PC-3 (cell line): ENCODE results near the gene IL17D. TPM values are rescaled to one million over a fixed set of nuclear protein-coding genes. Genes with fewer than 3 reads are reported as not detected.
A peak's percentile ranks its signal among the peaks of the same experiment; 100 is the strongest.

ENCODE experiments used
- ATAC-seq: fragments of 200-7000 bp; cut with Tn5 transposase; 2 replicates; pipeline ENCODE4 v1.9.1; 2020; ENCODE audit warnings: mild to moderate bottlenecking, moderate library complexity
- BruUV-seq: library from RNA; stranded (reverse); fragments of 400-500 nt; replicated peaks from 2 replicates; lab custom pipeline; 2021; lab: Mats Ljungman, UMichigan
- CTCF ChIA-PET: fragments of 300-600 bp; sonication (Branson Sonifier 250); formaldehyde crosslinking; loops from one replicate; lab custom pipeline; 2022; ENCODE audit warnings: antibody characterized with exemption; lab: Charles Lee
- POLR2A ChIA-PET: fragments of 300-600 bp; sonication (Branson Sonifier 250); formaldehyde crosslinking; loops from one replicate; lab custom pipeline; 2022; ENCODE audit warnings: antibody characterized with exemption; ENCODE audit not compliant: unreplicated experiment; lab: Charles Lee
- DNase-seq: peaks from one replicate; pipeline ENCODE4 v3.0.0-alpha.2; 2015
- H2AFZ ChIP-seq: fragments of 300-600 bp; sonication (generic); 2 replicates; pipeline ENCODE4 v1.6.0; 2016; ENCODE audit warnings: antibody characterized with exemption, low read length
- H3F3A ChIP-seq: fragments of 300-600 bp; sonication (generic); one replicate; pipeline ENCODE4 v1.6.0; 2017; ENCODE audit warnings: antibody characterized with exemption, low read length, control low read depth, mild to moderate bottlenecking; ENCODE audit not compliant: unreplicated experiment
- H3K27ac ChIP-seq: fragments of 300-600 bp; sonication (generic); 2 replicates; pipeline ENCODE4 v1.5.1; 2016; ENCODE audit warnings: mild to moderate bottlenecking, low read length
- H3K27me3 ChIP-seq: fragments of 300-600 bp; sonication (generic); 2 replicates; pipeline ENCODE4 v1.6.1; 2016; ENCODE audit warnings: low read length, mixed read lengths
- H3K36me3 ChIP-seq: fragments of 300-600 bp; sonication (generic); 2 replicates; pipeline ENCODE4 v1.6.1; 2016; ENCODE audit warnings: low read depth, mixed run types, low read length, mixed read lengths
- H3K4me1 ChIP-seq: fragments of 300-600 bp; sonication (generic); 2 replicates; pipeline ENCODE4 v1.5.1; 2016; ENCODE audit warnings: low read length; ENCODE audit not compliant: insufficient read depth
- H3K4me2 ChIP-seq: fragments of 300-600 bp; sonication (generic); 2 replicates; pipeline ENCODE4 v1.6.0; 2016; ENCODE audit warnings: low read length
- H3K4me3 ChIP-seq: fragments of 300-600 bp; sonication (generic); 2 replicates; pipeline ENCODE4 v1.5.1; 2016; ENCODE audit warnings: mild to moderate bottlenecking, low read length, mixed read lengths
- H3K79me2 ChIP-seq: fragments of 300-600 bp; sonication (generic); 2 replicates; pipeline ENCODE4 v1.6.1; 2017; ENCODE audit warnings: low read length, mixed read lengths
- H3K9ac ChIP-seq: fragments of 300-600 bp; sonication (generic); 2 replicates; pipeline ENCODE4 v1.6.0; 2016; ENCODE audit warnings: mild to moderate bottlenecking, low read length
- H3K9me2 ChIP-seq: fragments of 300-600 bp; sonication (generic); replicated peaks from 2 replicates; pipeline ENCODE4 v1.6.1; 2016; ENCODE audit warnings: mixed run types, low read length, mixed read lengths
- H3K9me3 ChIP-seq: fragments of 300-600 bp; sonication (generic); 2 replicates; pipeline ENCODE4 v1.6.1; 2016; ENCODE audit warnings: low read length, mixed read lengths
- H4K20me1 ChIP-seq: fragments of 300-600 bp; sonication (generic); 2 replicates; pipeline ENCODE4 v1.6.1; 2016; ENCODE audit warnings: low read length, mixed read lengths
- EZH2 ChIP-seq: fragments of 300-600 bp; sonication (generic); IDR thresholded peaks from one replicate; pipeline ENCODE4 v1.6.1; 2017; ENCODE audit warnings: antibody characterized with exemption, mild to moderate bottlenecking, low read length; ENCODE audit not compliant: unreplicated experiment
- EZH2phosphoT487 ChIP-seq: fragments of 300-600 bp; sonication (generic); IDR thresholded peaks from 2 replicates; pipeline ENCODE4 v1.6.1; 2018; ENCODE audit warnings: mild to moderate bottlenecking, antibody characterized with exemption, low read length, borderline replicate concordance
- intact Hi-C: fragments of 100-400 bp; cut with micrococcal nuclease; formaldehyde crosslinking; loops from 2 replicates; pipeline ENCODE4 v1.9.0; 2023
- total RNA-seq: library from RNA; depleted of rRNA; stranded (reverse); fragments of >200 nt; gene quantifications from 2 replicates; pipeline ENCODE4 v1.2.3, GENCODE V29; 2014
- TF ChIP-seq, protein P1 (sequence below): fragments of 300-600 bp; sonication (generic); conservative IDR thresholded peaks from 2 replicates; pipeline ENCODE4 v1.5.1; 2017; ENCODE audit warnings: antibody characterized with exemption, low read depth, mild to moderate bottlenecking, low read length

IL17D gene
- total RNA-seq, 1 experiment from 2014 or later: 1.1 TPM

- intact Hi-C loops: loop anchor here (2.0 to 10.0 kb wide), 3 partner anchors 72 to 531 kb away; no protein-coding TSS in a partner anchor
- POLR2A ChIA-PET: no interaction called here
- no peaks in the 10 kb centered on the region for H3K9me2 ChIP-seq
- CTCF ChIA-PET: no interaction called here
- H3K4me2 ChIP-seq: peak overlapping the region; percentile 78
- no peak overlapping the region for H3K9ac ChIP-seq
- H3K4me3 ChIP-seq: peak overlapping the region; percentile 50; the same call in 1 of the 2 replicates
- DNase-seq: no peak
- no peaks in the 10 kb centered on the region for H3F3A ChIP-seq
- H3K79me2 ChIP-seq: no peaks in the 10 kb centered on the region
- no peak for ATAC-seq
- H3K9me3 ChIP-seq: no peaks in the 10 kb centered on the region
- no peaks in the 10 kb centered on the region for H3K36me3 ChIP-seq
- no peaks in the 10 kb centered on the region for H4K20me1 ChIP-seq
- H3K27ac ChIP-seq: no peak overlapping the region
- no peaks in the 10 kb centered on the region for H3K27me3 ChIP-seq
- H3K4me1 ChIP-seq: peaks cover 3% of the 10 kb centered on the region; the same call in 1 of the 2 replicates
- no TSS peak for BruUV-seq
- TF ChIP-seq EZH2phosphoT487 (no peak), EZH2 (no peak)
- TF ChIP-seq, protein P1, sequence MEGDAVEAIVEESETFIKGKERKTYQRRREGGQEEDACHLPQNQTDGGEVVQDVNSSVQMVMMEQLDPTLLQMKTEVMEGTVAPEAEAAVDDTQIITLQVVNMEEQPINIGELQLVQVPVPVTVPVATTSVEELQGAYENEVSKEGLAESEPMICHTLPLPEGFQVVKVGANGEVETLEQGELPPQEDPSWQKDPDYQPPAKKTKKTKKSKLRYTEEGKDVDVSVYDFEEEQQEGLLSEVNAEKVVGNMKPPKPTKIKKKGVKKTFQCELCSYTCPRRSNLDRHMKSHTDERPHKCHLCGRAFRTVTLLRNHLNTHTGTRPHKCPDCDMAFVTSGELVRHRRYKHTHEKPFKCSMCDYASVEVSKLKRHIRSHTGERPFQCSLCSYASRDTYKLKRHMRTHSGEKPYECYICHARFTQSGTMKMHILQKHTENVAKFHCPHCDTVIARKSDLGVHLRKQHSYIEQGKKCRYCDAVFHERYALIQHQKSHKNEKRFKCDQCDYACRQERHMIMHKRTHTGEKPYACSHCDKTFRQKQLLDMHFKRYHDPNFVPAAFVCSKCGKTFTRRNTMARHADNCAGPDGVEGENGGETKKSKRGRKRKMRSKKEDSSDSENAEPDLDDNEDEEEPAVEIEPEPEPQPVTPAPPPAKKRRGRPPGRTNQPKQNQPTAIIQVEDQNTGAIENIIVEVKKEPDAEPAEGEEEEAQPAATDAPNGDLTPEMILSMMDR: no peak
- H2AFZ ChIP-seq: peak overlapping the region; percentile 89
These were observed 9.5 kb downstream of the IL17D start for GRCh38 chr13:20713014-20713376.

- Histone ChIP-seq H3K4me1 (peaks cover 3% of the 10 kb centered on the region; the same call in 1 of the 2 replicates), H3K4me3 (no peak overlapping the region), H3K36me3 (no peaks in the 10 kb centered on the region), H3K9me2 (no peaks in the 10 kb centered on the region), H3K27me3 (no peaks in the 10 kb centered on the region), H3K79me2 (no peaks in the 10 kb centered on the region), H3K9ac (no peak overlapping the region), H3K4me2 (no peak overlapping the region), H3K9me3 (no peaks in the 10 kb centered on the region), H3F3A (no peaks in the 10 kb centered on the region), H4K20me1 (no peaks in the 10 kb centered on the region), H3K27ac (no peak overlapping the region), H2AFZ (no peak overlapping the region)
- no peak for ATAC-seq
- intact Hi-C loops: loop anchor here (2.0 to 10.0 kb wide), 3 partner anchors 71 to 531 kb away; no protein-coding TSS in a partner anchor
- POLR2A ChIA-PET: no interaction called here
- CTCF ChIA-PET: no interaction called here
- DNase-seq: no peak
- TF ChIP-seq, protein P1: no peak
- TF ChIP-seq EZH2phosphoT487 (no peak), EZH2 (no peak)
- no TSS peak for BruUV-seq
These were observed 10.3 kb downstream of the IL17D start for GRCh38 chr13:20713751-20714150.

GRCh38 chr13:20714161-20714560 lies 10.7 kb downstream of the IL17D start:
- Histone ChIP-seq H3K9ac (no peak overlapping the region), H3K4me3 (no peak overlapping the region), H3K36me3 (no peaks in the 10 kb centered on the region), H2AFZ (no peak overlapping the region), H3K9me3 (no peaks in the 10 kb centered on the region), H3F3A (no peaks in the 10 kb centered on the region), H4K20me1 (no peaks in the 10 kb centered on the region), H3K79me2 (no peaks in the 10 kb centered on the region), H3K4me2 (no peak overlapping the region), H3K4me1 (peaks cover 3% of the 10 kb centered on the region; the same call in 1 of the 2 replicates), H3K27ac (no peak overlapping the region), H3K27me3 (no peaks in the 10 kb centered on the region), H3K9me2 (no peaks in the 10 kb centered on the region)
- ChIA-PET POLR2A (no interaction called here), CTCF (no interaction called here)
- intact Hi-C loops: loop anchor here (5.0 to 10.0 kb wide), 2 partner anchors 71 to 532 kb away; no protein-coding TSS in a partner anchor
- no TSS peak for BruUV-seq
- ATAC-seq: no peak
- DNase-seq: no peak
- TF ChIP-seq EZH2: no peak
- TF ChIP-seq, protein P1: no peak
- TF ChIP-seq EZH2phosphoT487: no peak
